Mononuclear cell (primary cell): Measurements from ENCODE around the gene SYT1. TPM values are rescaled to one million over a fixed set of nuclear protein-coding genes. Genes with fewer than 3 reads are reported as not detected.
"Not testable (repeated sequence)": the region's sequence is repeated elsewhere in the genome, so short reads cannot be mapped to it uniquely, and the experiment has no call there.

ENCODE experiments used
- H3K27me3 ChIP-seq: 2 replicates; pipeline ENCODE4 v1.6.0; 2011; ENCODE audit warnings: low read length, control low read depth; ENCODE audit not compliant: insufficient read depth
- H3K4me1 ChIP-seq: 2 replicates; pipeline ENCODE4 v1.5.1; 2011; ENCODE audit warnings: mild to moderate bottlenecking, low read length, control low read depth; ENCODE audit not compliant: insufficient read depth
- H3K4me3 ChIP-seq: 2 replicates; pipeline ENCODE4 v1.5.1; 2011; ENCODE audit warnings: mild to moderate bottlenecking, low read length, moderate library complexity
- H3K9me3 ChIP-seq: 2 replicates; pipeline ENCODE4 v1.5.1; 2011; ENCODE audit warnings: low read depth, mild to moderate bottlenecking, control low read depth, low read length
- total RNA-seq: library from RNA; depleted of rRNA; stranded (reverse); fragments of >200 nt; gene quantifications from one replicate; pipeline ENCODE4 v1.2.3, GENCODE V29; 2012

SYT1 gene
- total RNA-seq, 1 donor = 2.5 TPM

GRCh38 chr12:79203058-79203647, 338.6 kb downstream of the SYT1 start:
- H3K4me1 ChIP-seq = no peaks in the 10 kb centered on the region
- no peaks in the 10 kb centered on the region for H3K27me3 ChIP-seq
- no peaks in the 10 kb centered on the region for H3K9me3 ChIP-seq
- H3K4me3 ChIP-seq = no peak overlapping the region

- no peak overlapping the region for H3K4me3 ChIP-seq
- H3K4me1 ChIP-seq = no peaks in the 10 kb centered on the region
- no peaks in the 10 kb centered on the region for H3K27me3 ChIP-seq
- no peaks in the 10 kb centered on the region for H3K9me3 ChIP-seq
Measured at GRCh38 chr12:79206871-79207270, 342.3 kb downstream of the SYT1 start.

- not testable (repeated sequence) for H3K27me3 ChIP-seq, H3K4me3 ChIP-seq, H3K9me3 ChIP-seq, H3K4me1 ChIP-seq
Measured at GRCh38 chr12:79210403-79210802, 345.8 kb downstream of the SYT1 start.

GRCh38 chr12:79217306-79217705, 352.7 kb downstream of the SYT1 start:
- Histone ChIP-seq H3K9me3 (peaks cover 27% of the 10 kb centered on the region), H3K4me1 (no peaks in the 10 kb centered on the region), H3K27me3 (no peaks in the 10 kb centered on the region), H3K4me3 (no peak overlapping the region)

- Histone ChIP-seq H3K4me1 (no peaks in the 10 kb centered on the region), H3K9me3 (peaks cover 27% of the 10 kb centered on the region), H3K27me3 (no peaks in the 10 kb centered on the region), H3K4me3 (no peak overlapping the region)
Measured at GRCh38 chr12:79223210-79223609, 358.6 kb downstream of the SYT1 start.

GRCh38 chr12:79223761-79224160, 359.2 kb downstream of the SYT1 start:
- no peaks in the 10 kb centered on the region for H3K4me1 ChIP-seq
- no peaks in the 10 kb centered on the region for H3K27me3 ChIP-seq
- H3K9me3 ChIP-seq = peaks cover 27% of the 10 kb centered on the region
- no peak overlapping the region for H3K4me3 ChIP-seq

- Histone ChIP-seq H3K9me3 (no peaks in the 10 kb centered on the region), H3K4me1 (no peaks in the 10 kb centered on the region), H3K4me3 (no peak overlapping the region), H3K27me3 (no peaks in the 10 kb centered on the region)
Measured at GRCh38 chr12:79227091-79227490, 362.5 kb downstream of the SYT1 start.

GRCh38 chr12:79227646-79228045, 363.1 kb downstream of the SYT1 start:
- H3K9me3 ChIP-seq = no peaks in the 10 kb centered on the region
- no peak overlapping the region for H3K4me3 ChIP-seq
- no peaks in the 10 kb centered on the region for H3K27me3 ChIP-seq
- H3K4me1 ChIP-seq = no peaks in the 10 kb centered on the region

- Histone ChIP-seq H3K27me3 (no peaks in the 10 kb centered on the region), H3K9me3 (no peaks in the 10 kb centered on the region), H3K4me1 (no peaks in the 10 kb centered on the region), H3K4me3 (no peak overlapping the region)
Measured at GRCh38 chr12:79233341-79233781, 368.8 kb downstream of the SYT1 start.

- Histone ChIP-seq H3K4me3 (no peak overlapping the region), H3K9me3 (no peaks in the 10 kb centered on the region), H3K4me1 (no peaks in the 10 kb centered on the region), H3K27me3 (no peaks in the 10 kb centered on the region)
Measured at GRCh38 chr12:79236920-79237319, 372.3 kb downstream of the SYT1 start.

- Histone ChIP-seq H3K4me3 (no peak overlapping the region), H3K9me3 (no peaks in the 10 kb centered on the region), H3K27me3 (no peaks in the 10 kb centered on the region), H3K4me1 (no peaks in the 10 kb centered on the region)
Measured at GRCh38 chr12:79238246-79238645, 373.7 kb downstream of the SYT1 start.

GRCh38 chr12:79247494-79247893, 382.9 kb downstream of the SYT1 start:
- H3K4me1 ChIP-seq = no peaks in the 10 kb centered on the region
- no peak overlapping the region for H3K4me3 ChIP-seq
- H3K9me3 ChIP-seq = no peaks in the 10 kb centered on the region
- no peaks in the 10 kb centered on the region for H3K27me3 ChIP-seq

GRCh38 chr12:79250186-79250585, 385.6 kb downstream of the SYT1 start:
- no peaks in the 10 kb centered on the region for H3K27me3 ChIP-seq
- H3K9me3 ChIP-seq = no peaks in the 10 kb centered on the region
- no peak overlapping the region for H3K4me3 ChIP-seq
- no peaks in the 10 kb centered on the region for H3K4me1 ChIP-seq

- no peak overlapping the region for H3K4me3 ChIP-seq
- H3K27me3 ChIP-seq = no peaks in the 10 kb centered on the region
- no peaks in the 10 kb centered on the region for H3K9me3 ChIP-seq
- no peaks in the 10 kb centered on the region for H3K4me1 ChIP-seq
Measured at GRCh38 chr12:79250960-79251755, 386.6 kb downstream of the SYT1 start.

- Histone ChIP-seq H3K9me3 (no peaks in the 10 kb centered on the region), H3K4me3 (no peak overlapping the region), H3K4me1 (no peaks in the 10 kb centered on the region), H3K27me3 (no peaks in the 10 kb centered on the region)
Measured at GRCh38 chr12:79252358-79253075, 387.9 kb downstream of the SYT1 start.
